A673 (cell line): Measurements from ENCODE around the gene LCE1E. TPM values are rescaled to one million over a fixed set of nuclear protein-coding genes. Genes with fewer than 3 reads are reported as not detected.

ENCODE experiments used
- BruUV-seq: library from RNA; stranded (reverse); fragments of 400-500 nt; replicated peaks from 2 replicates; lab custom pipeline; 2021; lab: Mats Ljungman, UMichigan
- CTCF ChIA-PET: fragments of 300-600 bp; sonication (Branson Sonifier 250); formaldehyde crosslinking; loops from one replicate; lab custom pipeline; 2022; ENCODE audit warnings: antibody characterized with exemption; lab: Charles Lee
- POLR2A ChIA-PET: fragments of 300-600 bp; sonication (Branson Sonifier 250); formaldehyde crosslinking; loops from one replicate; lab custom pipeline; 2022; ENCODE audit warnings: antibody characterized with exemption; ENCODE audit not compliant: low non-redundant PET; lab: Charles Lee
- DNase-seq: peaks from one replicate; pipeline ENCODE4 v3.0.0-alpha.2; 2015; ENCODE audit warnings: low spot score
- H3K27ac ChIP-seq: fragments of 200-600 bp; sonication (generic); 2 replicates; pipeline ENCODE4 v1.5.1; 2016; ENCODE audit warnings: mixed run types, low read depth, mild to moderate bottlenecking, mixed read lengths, antibody characterized with exemption, low read length; ENCODE audit not compliant: poor library complexity, severe bottlenecking
- H3K27me3 ChIP-seq: fragments of 200-600 bp; sonication (generic); replicated peaks from 2 replicates; pipeline ENCODE4 v1.6.1; 2017; ENCODE audit warnings: mixed run types, low read depth, mild to moderate bottlenecking, mixed read lengths, antibody characterized with exemption, low read length; ENCODE audit not compliant: insufficient read depth, poor library complexity
- H3K36me3 ChIP-seq: fragments of 200-600 bp; sonication (generic); 2 replicates; pipeline ENCODE4 v1.6.1; 2016; ENCODE audit warnings: mixed run types, mild to moderate bottlenecking, mixed read lengths, antibody characterized with exemption, low read length; ENCODE audit not compliant: insufficient read depth, poor library complexity, severe bottlenecking
- H3K4me1 ChIP-seq: fragments of 200-600 bp; sonication (generic); 2 replicates; pipeline ENCODE4 v1.6.1; 2017; ENCODE audit warnings: mixed run types, mild to moderate bottlenecking, mixed read lengths, antibody characterized with exemption, low read length; ENCODE audit not compliant: insufficient read depth, poor library complexity, severe bottlenecking
- H3K4me3 ChIP-seq: fragments of 200-600 bp; sonication (generic); 2 replicates; pipeline ENCODE4 v1.5.1; 2016; ENCODE audit warnings: low read depth, mixed run types, mild to moderate bottlenecking, mixed read lengths, low read length; ENCODE audit not compliant: poor library complexity, severe bottlenecking
- H3K9me3 ChIP-seq: fragments of 200-600 bp; sonication (generic); 2 replicates; pipeline ENCODE4 v1.6.1; 2016; ENCODE audit warnings: mixed run types, low read depth, mild to moderate bottlenecking, mixed read lengths, antibody characterized with exemption, low read length; ENCODE audit not compliant: poor library complexity, severe bottlenecking
- EZH2 ChIP-seq: fragments of 200-600 bp; sonication (generic); IDR thresholded peaks from 2 replicates; pipeline ENCODE4 v1.6.1; 2017; ENCODE audit warnings: borderline replicate concordance, low read depth, mild to moderate bottlenecking, mixed read lengths, antibody characterized with exemption, low read length; ENCODE audit not compliant: poor library complexity, severe bottlenecking
- intact Hi-C: fragments of 100-400 bp; cut with micrococcal nuclease; formaldehyde crosslinking; loops from one replicate; pipeline ENCODE4 v1.10.0; 2022; ENCODE audit not compliant: unreplicated experiment
- total RNA-seq: library from RNA; stranded (reverse); gene quantifications from 2 replicates; pipeline ENCODE4 v1.2.3, GENCODE V29; 2021
- TF ChIP-seq, protein P1 (sequence below): fragments of 300-800, 200-600 bp; sonication (generic); conservative IDR thresholded peaks from 2 replicates; pipeline ENCODE4 v1.5.1; 2017; ENCODE audit warnings: low read depth, mild to moderate bottlenecking, antibody characterized with exemption, low read length, moderate library complexity, mixed read lengths

The LCE1E gene
- total RNA-seq, 1 experiment from 2014 or later: not detected

- CTCF ChIA-PET: no interaction called here
- intact Hi-C loops: no loop called here
- TF ChIP-seq EZH2: no peak
- TF ChIP-seq, protein P1, sequence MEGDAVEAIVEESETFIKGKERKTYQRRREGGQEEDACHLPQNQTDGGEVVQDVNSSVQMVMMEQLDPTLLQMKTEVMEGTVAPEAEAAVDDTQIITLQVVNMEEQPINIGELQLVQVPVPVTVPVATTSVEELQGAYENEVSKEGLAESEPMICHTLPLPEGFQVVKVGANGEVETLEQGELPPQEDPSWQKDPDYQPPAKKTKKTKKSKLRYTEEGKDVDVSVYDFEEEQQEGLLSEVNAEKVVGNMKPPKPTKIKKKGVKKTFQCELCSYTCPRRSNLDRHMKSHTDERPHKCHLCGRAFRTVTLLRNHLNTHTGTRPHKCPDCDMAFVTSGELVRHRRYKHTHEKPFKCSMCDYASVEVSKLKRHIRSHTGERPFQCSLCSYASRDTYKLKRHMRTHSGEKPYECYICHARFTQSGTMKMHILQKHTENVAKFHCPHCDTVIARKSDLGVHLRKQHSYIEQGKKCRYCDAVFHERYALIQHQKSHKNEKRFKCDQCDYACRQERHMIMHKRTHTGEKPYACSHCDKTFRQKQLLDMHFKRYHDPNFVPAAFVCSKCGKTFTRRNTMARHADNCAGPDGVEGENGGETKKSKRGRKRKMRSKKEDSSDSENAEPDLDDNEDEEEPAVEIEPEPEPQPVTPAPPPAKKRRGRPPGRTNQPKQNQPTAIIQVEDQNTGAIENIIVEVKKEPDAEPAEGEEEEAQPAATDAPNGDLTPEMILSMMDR: no peak
- Histone ChIP-seq H3K27ac (no peak overlapping the region), H3K4me1 (no peaks in the 10 kb centered on the region), H3K9me3 (no peaks in the 10 kb centered on the region), H3K36me3 (no peaks in the 10 kb centered on the region), H3K4me3 (no peak overlapping the region), H3K27me3 (peaks cover 5% of the 10 kb centered on the region)
- no peak for DNase-seq
- POLR2A ChIA-PET: no interaction called here
- BruUV-seq: no TSS peak
Observed at GRCh38 chr1:152741656-152742055, 44.4 kb upstream of the LCE1E start.

GRCh38 chr1:152743371-152744145, 42.5 kb upstream of the LCE1E start:
- ChIA-PET POLR2A (no interaction called here), CTCF (no interaction called here)
- TF ChIP-seq, protein P1: no peak
- TF ChIP-seq EZH2: no peak
- no peak overlapping the region for H3K4me3 ChIP-seq
- H3K27me3 ChIP-seq: peaks cover 9% of the 10 kb centered on the region
- no peak overlapping the region for H3K27ac ChIP-seq
- DNase-seq: no peak
- intact Hi-C loops: no loop called here
- no TSS peak for BruUV-seq
- H3K9me3 ChIP-seq: no peaks in the 10 kb centered on the region
- no peaks in the 10 kb centered on the region for H3K4me1 ChIP-seq
- no peaks in the 10 kb centered on the region for H3K36me3 ChIP-seq

DNA sequence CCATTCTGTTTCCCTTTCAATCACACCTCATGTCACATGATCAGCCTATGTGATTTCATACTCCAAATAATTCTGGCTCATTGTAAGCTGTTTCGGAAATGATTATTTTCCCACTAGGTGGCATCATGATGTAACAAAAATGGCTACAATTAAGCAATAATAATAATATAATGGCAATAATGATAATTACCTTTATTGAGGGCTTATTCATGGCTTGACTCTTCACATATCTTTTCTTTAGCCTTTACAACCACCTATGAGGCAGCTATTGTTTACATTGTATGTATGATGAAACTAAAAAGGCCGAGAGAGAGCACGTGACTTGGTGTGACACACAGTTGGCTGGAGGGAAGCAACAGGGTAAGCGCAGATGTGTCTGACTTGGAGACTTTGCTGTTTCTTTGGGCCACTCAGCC, 40.8 kb upstream of the LCE1E start:
- POLR2A ChIA-PET: no interaction called here
- CTCF ChIA-PET: no interaction called here
- no peaks in the 10 kb centered on the region for H3K4me1 ChIP-seq
- H3K36me3 ChIP-seq: no peaks in the 10 kb centered on the region
- H3K27me3 ChIP-seq: peaks cover 11% of the 10 kb centered on the region
- BruUV-seq: no TSS peak
- TF ChIP-seq, protein P1: peak; percentile 45; the same call in 1 of the 2 replicates
- TF ChIP-seq EZH2: no peak
- no peak overlapping the region for H3K27ac ChIP-seq
- H3K9me3 ChIP-seq: no peaks in the 10 kb centered on the region
- no peak overlapping the region for H3K4me3 ChIP-seq
- peak; percentile 14 for DNase-seq
- intact Hi-C loops: no loop called here
